Activated T-helper 1 cell treated with anti-CD3 and anti-CD28 coated beads, Interleukin-12 subunit alpha, Interleukin-12 subunit beta, Interleukin-2, Interleukin-4 antibody, amounts not matched to agents 30 ng/mL and 10 ng/mL and 1 ng/mL, durations not matched to agents 14 hours and 24 hours and 36 hours (primary cell): ENCODE results near the gene METTL14. TPM values are rescaled to one million over a fixed set of nuclear protein-coding genes. Genes with fewer than 3 reads are reported as not detected.

Experiments
- total RNA-seq: library from RNA; stranded (reverse); gene quantifications from 2 replicates; pipeline ENCODE4 v1.2.3, GENCODE V29; 2022

The METTL14 gene
- total RNA-seq, 1 donor from 2014 or later = 44.6 TPM

Other genes with a start within 250 kb of the METTL14 start
- gene SEC24D, start 150.7 kb downstream of the METTL14 start, total RNA-seq = 50.0 and 55.2 TPM in 2 replicates
- 0.12 and 0.26 TPM in 2 replicates for gene SYNPO2, start 203.5 kb downstream of the METTL14 start, total RNA-seq